ENCODE measurements around the gene CACNA1H. TPM values are rescaled to one million over a fixed set of nuclear protein-coding genes. Genes with fewer than 3 reads are reported as not detected.

Gene CACNA1H
- 1.3 and 1.4 TPM in 2 replicates for total RNA-seq

DNA sequence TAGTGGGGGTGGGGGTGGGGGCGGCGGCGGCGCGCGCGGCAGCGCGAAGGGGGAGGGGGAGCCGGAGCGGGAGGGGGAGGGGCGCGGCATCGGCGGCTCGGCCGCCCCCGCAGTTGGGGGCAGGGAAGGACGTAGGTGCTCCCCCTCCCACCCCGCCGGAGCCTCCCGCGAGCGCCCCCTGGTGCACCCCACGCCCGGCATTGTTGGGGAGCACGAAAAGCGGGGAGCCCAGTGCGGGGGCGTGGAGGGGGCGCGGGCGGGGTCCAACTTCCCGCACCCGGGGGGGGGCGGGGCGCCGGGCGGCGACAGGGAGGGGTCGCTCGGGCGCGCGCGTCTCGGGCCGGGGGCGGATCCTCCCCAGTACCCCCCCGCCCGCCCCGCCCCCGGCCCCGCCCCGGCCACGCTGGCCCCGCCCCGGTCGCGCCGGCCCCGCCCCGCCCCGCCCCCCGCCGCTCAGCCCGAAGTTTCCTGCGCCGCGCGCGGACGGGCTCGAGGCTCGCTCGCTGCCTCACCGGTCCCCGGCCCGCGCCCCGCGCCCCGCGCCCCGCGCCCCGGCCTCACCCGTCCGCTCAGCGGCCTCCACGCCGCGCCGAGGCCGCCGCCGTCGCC lies at the start of gene CACNA1H:
TSS of gene CACNA1H (plus strand) at position 456 of the 609 bp plus-strand sequence. CDS start 632 bp downstream, outside the sequence.

DNA sequence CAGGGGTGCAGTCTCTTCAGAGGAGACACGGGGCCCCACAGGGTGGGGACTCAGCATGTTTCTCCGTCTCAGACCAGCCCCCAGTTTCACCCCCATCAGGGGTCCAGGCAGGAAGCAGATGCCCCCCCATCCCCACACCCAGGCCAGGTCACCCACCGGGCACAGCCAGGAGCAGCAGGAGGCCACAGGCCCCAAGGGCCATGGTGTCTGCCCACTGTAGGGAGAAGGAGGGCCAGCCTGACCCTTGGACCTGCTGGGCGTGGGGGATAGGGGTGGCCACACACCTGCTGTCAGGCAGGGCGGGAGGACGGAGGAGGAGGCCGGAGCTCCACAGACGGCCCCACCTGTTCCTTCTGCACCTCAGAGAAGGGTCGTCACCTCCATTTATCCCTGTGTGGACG lies 72.1 kb downstream of the CACNA1H start, which contains the start of gene TPSG1:
TSS of gene TPSG1 (minus strand) at position 218 of the 401 bp plus-strand sequence. CDS start at position 202, 16 bp downstream.

GRCh38 chr16:1230084-1230470 lies 77.2 kb downstream of the CACNA1H start, which contains the start of gene TPSB2:
Gene TPSB2, minus strand, starts transcription at chr16:1230184. Its CDS starts 233 bp downstream, at chr16:1229951.

GRCh38 chr16:1240436-1240835 lies 87.5 kb downstream of the CACNA1H start, which contains the start of gene TPSAB1:
Gene TPSAB1, plus strand, starts transcription at chr16:1240705. Its CDS starts 234 bp downstream, at chr16:1240939.

GRCh38 chr16:1255276-1256122 lies 102.6 kb downstream of the CACNA1H start, which contains the start of gene TPSD1:
Gene TPSD1, plus strand, starts transcription at chr16:1256069. Its CDS starts 212 bp downstream, at chr16:1256281.

Other genes with a start within 250 kb of the CACNA1H start
- gene LMF1, start 182.1 kb upstream of the CACNA1H start, total RNA-seq = 12.3 and 12.9 TPM in 2 replicates
- under 0.01 TPM in 2 replicates for gene SOX8, start 171.3 kb upstream of the CACNA1H start, total RNA-seq
- gene SSTR5, start 80.4 kb upstream of the CACNA1H start, total RNA-seq = not detected in 2 replicates
- gene C1QTNF8, start 56.9 kb upstream of the CACNA1H start, total RNA-seq = not detected in 2 replicates
- not detected in 2 replicates for gene TPSG1, start 72.2 kb downstream of the CACNA1H start, total RNA-seq
- not detected in 2 replicates for gene TPSB2, start 77.1 kb downstream of the CACNA1H start, total RNA-seq
- gene TPSAB1, start 87.6 kb downstream of the CACNA1H start, total RNA-seq = not detected in 2 replicates
- gene TPSD1, start 103.0 kb downstream of the CACNA1H start, total RNA-seq = not detected in 2 replicates
- gene UBE2I, start 156.5 kb downstream of the CACNA1H start, total RNA-seq = 30.3 and 45.2 TPM in 2 replicates
- gene BAIAP3, start 180.5 kb downstream of the CACNA1H start, total RNA-seq = 0.28 TPM in 2 replicates
- 50.3 and 63.9 TPM in 2 replicates for gene TSR3, start 198.8 kb downstream of the CACNA1H start, total RNA-seq
- gene GNPTG, start 198.8 kb downstream of the CACNA1H start, total RNA-seq = 40.2 and 60.1 TPM in 2 replicates

All from smooth muscle cell of bladder (primary cell).